Astrocyte of the cerebellum (primary cell): ENCODE results near the gene TMEM59.
"Not testable (repeated sequence)": the region's sequence is repeated elsewhere in the genome, so short reads cannot be mapped to it uniquely, and the experiment has no call there.

Experiments
- DNase-seq: peaks from one replicate; pipeline ENCODE4 v3.0.0-alpha.2; 2011; ENCODE audit warnings: low read depth
- H3K4me3 ChIP-seq: 2 replicates; pipeline ENCODE4 v1.5.1; 2011; ENCODE audit warnings: mild to moderate bottlenecking, low read depth, low read length, moderate library complexity
- CTCF ChIP-seq: IDR thresholded peaks from 2 replicates; pipeline ENCODE4 v1.5.1; 2012; ENCODE audit warnings: low read length, low read depth, moderate library complexity, mild to moderate bottlenecking; ENCODE audit errors: missing control alignments
- in situ Hi-C: cut with HindIII; loops from 2 replicates; pipeline ENCODE4 v1.10.0; 2017; ENCODE audit warnings: low sequenced_read_pairs

Gene TMEM59

GRCh38 chr1:54054438-54054749 lies 1.4 kb upstream of the TMEM59 start:
- peak; percentile 5 for TF ChIP-seq CTCF
- in situ Hi-C loops, result no loop called here
- no peak for DNase-seq
- peak overlapping the region; percentile 67 for H3K4me3 ChIP-seq

- H3K4me3 ChIP-seq, result peak overlapping the region; percentile 67
- no peak for DNase-seq
- TF ChIP-seq CTCF, result no peak
- in situ Hi-C loops, result no loop called here
Observed at GRCh38 chr1:54053745-54054437, 887 bp upstream of the TMEM59 start.

GRCh38 chr1:54052431-54052933 lies 522 bp downstream of the TMEM59 start:
- peak overlapping the region; percentile 67 for H3K4me3 ChIP-seq
- no peak for TF ChIP-seq CTCF
- in situ Hi-C loops, result no loop called here
- peak; percentile 19 for DNase-seq

- H3K4me3 ChIP-seq, result peak overlapping the region; percentile 67
- TF ChIP-seq CTCF, result no peak
- in situ Hi-C loops, result no loop called here
- DNase-seq, result no peak
Observed at GRCh38 chr1:54051933-54052430, 1.0 kb downstream of the TMEM59 start.

- DNase-seq, H3K4me3 ChIP-seq, in situ Hi-C loops: not testable (repeated sequence)
Observed at GRCh38 chr1:54050435-54050834, 2.6 kb downstream of the TMEM59 start.

GRCh38 chr1:54047384-54048305 lies 5.4 kb downstream of the TMEM59 start:
- no peak for TF ChIP-seq CTCF
- in situ Hi-C loops, result no loop called here
- no peak for DNase-seq
- H3K4me3 ChIP-seq, result no peak overlapping the region
